Right lobe of liver (tissue), 4 donors: ENCODE data around the gene FAM118B.

ENCODE experiments used
- CTCF ChIP-seq, 4 donors: fragments of 200-600 bp in 3 of 4; fragments of 450-650 bp in 1 of 4; IDR thresholded peaks; one replicate each; pipeline versions ENCODE4 v1.5.1 to v1.8.0; 2016 to 2022; ENCODE audit warnings: antibody characterized with exemption in 4 of 4, mild to moderate bottlenecking in 2 of 4
- POLR2A ChIP-seq: fragments of 450-650 bp; IDR thresholded peaks from one replicate; pipeline ENCODE4 v1.6.1; 2017; ENCODE audit warnings: antibody characterized with exemption, mild to moderate bottlenecking
- donor health status: DM: no; HTN: no; CAD: no.
- donor health status: DM: no; HTN: no; CAD: no.
- donor health status: DM: no; HTN: yes; CAD: no.

GRCh38 chr11:126257764-126258163, 46.2 kb downstream of the FAM118B start:
- no peak for TF ChIP-seq CTCF (IDR thresholded peaks at IDR 0.05)
- no peak for TF ChIP-seq POLR2A
